Measurements from ENCODE around the gene IGSF1. TPM values are rescaled to one million over a fixed set of nuclear protein-coding genes. Genes with fewer than 3 reads are reported as not detected.

IGSF1 gene
- 15.7 and 19.2 TPM in 2 replicates for total RNA-seq (ENCODE audit: low replicate concordance)
- long read RNA-seq, full-length matches to known transcripts: 25 of 56 reads
- long read RNA-seq, partial matches to known transcripts: 17 of 56 reads
- long read RNA-seq, other reads (novel, unspliced or antisense): 14 of 56 reads

- TF ChIP-seq CTCF (conservative IDR thresholded peaks at IDR 0.05): no peak
- H3K9me3 Mint-ChIP-seq: no peaks in the 10 kb centered on the region
Observed at GRCh38 chrX:131288738-131289511, at the start of gene IGSF1. Gene IGSF1 (minus strand): TSS chrX:131289306. CDS start chrX:131286674, 2,632 bp downstream.

GRCh38 chrX:131332331-131332730 is 43.2 kb upstream of the IGSF1 start:
- no peaks in the 10 kb centered on the region for H3K4me1 Mint-ChIP-seq (ENCODE audit: unreplicated experiment)
- DNase-seq (ENCODE audit: extremely low spot score, unreplicated experiment): no peak
- TF ChIP-seq CTCF (conservative IDR thresholded peaks at IDR 0.05): no peak
- no peaks in the 10 kb centered on the region for H3K36me3 Mint-ChIP-seq
- no peaks in the 10 kb centered on the region for H3K27me3 Mint-ChIP-seq
- H3K27ac Mint-ChIP-seq: no peak overlapping the region
- H3K9me3 Mint-ChIP-seq: peaks cover 7% of the 10 kb centered on the region
- no peak overlapping the region for H3K4me3 Mint-ChIP-seq

More at GRCh38 chrX:131288738-131289511, at the start of gene IGSF1:
- H3K27ac Mint-ChIP-seq: peak within 1 kb of the TSS; percentile 55
- H3K36me3 Mint-ChIP-seq: no peaks in the 10 kb centered on the region
- DNase-seq (ENCODE audit: extremely low spot score, unreplicated experiment): no peak
- peaks cover 5% of the 10 kb centered on the region for H3K27me3 Mint-ChIP-seq
- peak within 1 kb of the TSS; percentile 91 for H3K4me3 Mint-ChIP-seq
- peaks cover 11% of the 10 kb centered on the region for H3K4me1 Mint-ChIP-seq (ENCODE audit: unreplicated experiment)

GRCh38 chrX:131331152-131331551 is 42.0 kb upstream of the IGSF1 start:
- no peak for DNase-seq (ENCODE audit: extremely low spot score, unreplicated experiment)
- H3K9me3 Mint-ChIP-seq: peaks cover 7% of the 10 kb centered on the region
- peaks cover 5% of the 10 kb centered on the region for H3K36me3 Mint-ChIP-seq
- TF ChIP-seq CTCF (conservative IDR thresholded peaks at IDR 0.05): no peak
- H3K27ac Mint-ChIP-seq: no peak overlapping the region
- no peaks in the 10 kb centered on the region for H3K4me1 Mint-ChIP-seq (ENCODE audit: unreplicated experiment)
- no peak overlapping the region for H3K4me3 Mint-ChIP-seq
- H3K27me3 Mint-ChIP-seq: no peaks in the 10 kb centered on the region

- no peak for TF ChIP-seq CTCF (conservative IDR thresholded peaks at IDR 0.05)
- no peak for DNase-seq (ENCODE audit: extremely low spot score, unreplicated experiment)
- Mint-ChIP-seq H3K36me3 (peaks cover 5% of the 10 kb centered on the region), H3K27ac (no peak overlapping the region), H3K4me1 (ENCODE audit: unreplicated experiment) (no peaks in the 10 kb centered on the region), H3K27me3 (no peaks in the 10 kb centered on the region), H3K4me3 (no peak overlapping the region), H3K9me3 (peaks cover 7% of the 10 kb centered on the region)
Observed at GRCh38 chrX:131330735-131331134, 41.6 kb upstream of the IGSF1 start.

- no peak for TF ChIP-seq CTCF (conservative IDR thresholded peaks at IDR 0.05)
- DNase-seq (ENCODE audit: extremely low spot score, unreplicated experiment): no peak
- Mint-ChIP-seq H3K27ac (no peak overlapping the region), H3K9me3 (no peaks in the 10 kb centered on the region), H3K4me3 (no peak overlapping the region), H3K36me3 (peaks cover 5% of the 10 kb centered on the region), H3K4me1 (ENCODE audit: unreplicated experiment) (no peaks in the 10 kb centered on the region), H3K27me3 (no peaks in the 10 kb centered on the region)
Observed at GRCh38 chrX:131322651-131323050, 33.5 kb upstream of the IGSF1 start.
